Measurements from ENCODE around the gene IKZF4. TPM values are rescaled to one million over a fixed set of nuclear protein-coding genes. Genes with fewer than 3 reads are reported as not detected.

The IKZF4 gene
- total and polyA plus RNA-seq, 2 experiments from 2014 or later = 4.6 to 9.0 TPM

DNA sequence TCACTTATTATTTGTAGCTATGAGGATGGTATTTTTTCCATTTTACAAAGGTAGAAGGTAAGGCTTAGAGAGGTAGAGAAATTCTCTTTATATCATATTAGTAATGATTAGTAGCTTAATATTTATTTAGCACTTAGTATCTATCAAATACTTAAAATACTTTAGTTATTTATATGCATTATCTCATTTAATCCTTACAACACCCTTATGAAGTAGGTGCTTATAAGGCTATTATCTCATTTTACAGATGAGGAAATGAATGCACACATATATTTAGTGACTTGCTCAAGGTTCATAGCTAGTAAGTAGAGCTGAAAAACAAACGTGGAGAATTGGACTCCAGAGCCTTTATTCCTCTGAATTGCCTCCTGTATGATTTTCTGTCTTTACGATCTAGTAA, 36.0 kb upstream of the IKZF4 start (continued):
- TF ChIP-seq, protein P1, sequence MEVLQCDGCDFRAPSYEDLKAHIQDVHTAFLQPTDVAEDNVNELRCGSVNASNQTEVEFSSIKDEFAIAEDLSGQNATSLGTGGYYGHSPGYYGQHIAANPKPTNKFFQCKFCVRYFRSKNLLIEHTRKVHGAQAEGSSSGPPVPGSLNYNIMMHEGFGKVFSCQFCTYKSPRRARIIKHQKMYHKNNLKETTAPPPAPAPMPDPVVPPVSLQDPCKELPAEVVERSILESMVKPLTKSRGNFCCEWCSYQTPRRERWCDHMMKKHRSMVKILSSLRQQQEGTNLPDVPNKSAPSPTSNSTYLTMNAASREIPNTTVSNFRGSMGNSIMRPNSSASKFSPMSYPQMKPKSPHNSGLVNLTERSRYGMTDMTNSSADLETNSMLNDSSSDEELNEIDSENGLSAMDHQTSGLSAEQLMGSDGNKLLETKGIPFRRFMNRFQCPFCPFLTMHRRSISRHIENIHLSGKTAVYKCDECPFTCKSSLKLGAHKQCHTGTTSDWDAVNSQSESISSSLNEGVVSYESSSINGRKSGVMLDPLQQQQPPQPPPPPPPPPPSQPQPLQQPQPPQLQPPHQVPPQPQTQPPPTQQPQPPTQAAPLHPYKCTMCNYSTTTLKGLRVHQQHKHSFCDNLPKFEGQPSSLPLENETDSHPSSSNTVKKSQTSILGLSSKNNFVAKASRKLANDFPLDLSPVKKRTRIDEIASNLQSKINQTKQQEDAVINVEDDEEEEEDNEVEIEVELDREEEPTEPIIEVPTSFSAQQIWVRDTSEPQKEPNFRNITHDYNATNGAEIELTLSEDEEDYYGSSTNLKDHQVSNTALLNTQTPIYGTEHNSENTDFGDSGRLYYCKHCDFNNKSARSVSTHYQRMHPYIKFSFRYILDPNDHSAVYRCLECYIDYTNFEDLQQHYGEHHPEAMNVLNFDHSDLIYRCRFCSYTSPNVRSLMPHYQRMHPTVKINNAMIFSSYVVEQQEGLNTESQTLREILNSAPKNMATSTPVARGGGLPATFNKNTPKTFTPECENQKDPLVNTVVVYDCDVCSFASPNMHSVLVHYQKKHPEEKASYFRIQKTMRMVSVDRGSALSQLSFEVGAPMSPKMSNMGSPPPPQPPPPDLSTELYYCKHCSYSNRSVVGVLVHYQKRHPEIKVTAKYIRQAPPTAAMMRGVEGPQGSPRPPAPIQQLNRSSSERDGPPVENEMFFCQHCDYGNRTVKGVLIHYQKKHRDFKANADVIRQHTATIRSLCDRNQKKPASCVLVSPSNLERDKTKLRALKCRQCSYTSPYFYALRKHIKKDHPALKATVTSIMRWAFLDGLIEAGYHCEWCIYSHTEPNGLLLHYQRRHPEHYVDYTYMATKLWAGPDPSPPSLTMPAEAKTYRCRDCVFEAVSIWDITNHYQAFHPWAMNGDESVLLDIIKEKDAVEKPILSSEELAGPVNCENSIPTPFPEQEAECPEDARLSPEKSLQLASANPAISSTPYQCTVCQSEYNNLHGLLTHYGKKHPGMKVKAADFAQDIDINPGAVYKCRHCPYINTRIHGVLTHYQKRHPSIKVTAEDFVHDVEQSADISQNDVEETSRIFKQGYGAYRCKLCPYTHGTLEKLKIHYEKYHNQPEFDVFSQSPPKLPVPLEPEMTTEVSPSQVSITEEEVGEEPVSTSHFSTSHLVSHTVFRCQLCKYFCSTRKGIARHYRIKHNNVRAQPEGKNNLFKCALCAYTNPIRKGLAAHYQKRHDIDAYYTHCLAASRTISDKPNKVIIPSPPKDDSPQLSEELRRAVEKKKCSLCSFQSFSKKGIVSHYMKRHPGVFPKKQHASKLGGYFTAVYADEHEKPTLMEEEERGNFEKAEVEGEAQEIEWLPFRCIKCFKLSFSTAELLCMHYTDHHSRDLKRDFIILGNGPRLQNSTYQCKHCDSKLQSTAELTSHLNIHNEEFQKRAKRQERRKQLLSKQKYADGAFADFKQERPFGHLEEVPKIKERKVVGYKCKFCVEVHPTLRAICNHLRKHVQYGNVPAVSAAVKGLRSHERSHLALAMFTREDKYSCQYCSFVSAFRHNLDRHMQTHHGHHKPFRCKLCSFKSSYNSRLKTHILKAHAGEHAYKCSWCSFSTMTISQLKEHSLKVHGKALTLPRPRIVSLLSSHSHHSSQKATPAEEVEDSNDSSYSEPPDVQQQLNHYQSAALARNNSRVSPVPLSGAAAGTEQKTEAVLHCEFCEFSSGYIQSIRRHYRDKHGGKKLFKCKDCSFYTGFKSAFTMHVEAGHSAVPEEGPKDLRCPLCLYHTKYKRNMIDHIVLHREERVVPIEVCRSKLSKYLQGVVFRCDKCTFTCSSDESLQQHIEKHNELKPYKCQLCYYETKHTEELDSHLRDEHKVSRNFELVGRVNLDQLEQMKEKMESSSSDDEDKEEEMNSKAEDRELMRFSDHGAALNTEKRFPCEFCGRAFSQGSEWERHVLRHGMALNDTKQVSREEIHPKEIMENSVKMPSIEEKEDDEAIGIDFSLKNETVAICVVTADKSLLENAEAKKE (CRISPR knock-in tag; IDR thresholded peaks at IDR 0.05) = no peak
- TF ChIP-seq POLR2AphosphoS5 (IDR thresholded peaks at IDR 0.05; ENCODE audit: low read depth) = no peak
- TF ChIP-seq, protein P2, sequence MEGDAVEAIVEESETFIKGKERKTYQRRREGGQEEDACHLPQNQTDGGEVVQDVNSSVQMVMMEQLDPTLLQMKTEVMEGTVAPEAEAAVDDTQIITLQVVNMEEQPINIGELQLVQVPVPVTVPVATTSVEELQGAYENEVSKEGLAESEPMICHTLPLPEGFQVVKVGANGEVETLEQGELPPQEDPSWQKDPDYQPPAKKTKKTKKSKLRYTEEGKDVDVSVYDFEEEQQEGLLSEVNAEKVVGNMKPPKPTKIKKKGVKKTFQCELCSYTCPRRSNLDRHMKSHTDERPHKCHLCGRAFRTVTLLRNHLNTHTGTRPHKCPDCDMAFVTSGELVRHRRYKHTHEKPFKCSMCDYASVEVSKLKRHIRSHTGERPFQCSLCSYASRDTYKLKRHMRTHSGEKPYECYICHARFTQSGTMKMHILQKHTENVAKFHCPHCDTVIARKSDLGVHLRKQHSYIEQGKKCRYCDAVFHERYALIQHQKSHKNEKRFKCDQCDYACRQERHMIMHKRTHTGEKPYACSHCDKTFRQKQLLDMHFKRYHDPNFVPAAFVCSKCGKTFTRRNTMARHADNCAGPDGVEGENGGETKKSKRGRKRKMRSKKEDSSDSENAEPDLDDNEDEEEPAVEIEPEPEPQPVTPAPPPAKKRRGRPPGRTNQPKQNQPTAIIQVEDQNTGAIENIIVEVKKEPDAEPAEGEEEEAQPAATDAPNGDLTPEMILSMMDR (conservative IDR thresholded peaks at IDR 0.05; ENCODE audit: low read depth in 2 of 2) = no peak
- TF ChIP-seq ZNF331 (CRISPR knock-in tag; IDR thresholded peaks at IDR 0.05; ENCODE audit: low read depth) = no peak

DNA sequence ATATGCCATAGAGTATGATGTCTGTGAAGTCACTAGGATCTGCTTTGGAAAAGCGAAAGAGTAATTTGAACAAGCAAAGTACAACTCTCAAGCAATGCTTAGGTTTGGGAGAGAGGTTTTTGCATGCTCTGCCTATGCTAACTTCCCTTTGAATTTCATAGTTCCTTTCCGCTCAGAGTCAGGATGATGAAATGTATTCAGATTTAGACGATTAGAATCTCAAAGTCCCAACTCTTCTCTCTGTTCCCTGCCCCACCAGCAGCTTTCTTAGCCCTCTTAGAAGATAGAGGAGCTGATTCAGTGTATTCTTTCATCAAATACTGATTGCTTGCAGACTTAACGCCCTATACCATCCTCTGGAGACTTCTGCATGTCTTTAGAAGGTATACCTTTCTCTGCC, 35.5 kb upstream of the IKZF4 start:
- peak overlapping the region; percentile 67 for H3K27ac ChIP-seq (ENCODE audit: low read depth)
- H2AFZ ChIP-seq = no peak overlapping the region
- no peaks in the 10 kb centered on the region for H3K9me2 ChIP-seq (ENCODE audit: insufficient read depth)
- Mint-ChIP-seq H3K27ac (no peak overlapping the region; the same call in none of the 2 replicates), H3K27me3 (ENCODE audit: insufficient read depth, low read depth, poor library complexity) (peaks cover 2% of the 10 kb centered on the region), H3K4me1 (peaks cover 3% of the 10 kb centered on the region; the same call in 1 of the 3 replicates), H3K36me3 (ENCODE audit: low read depth) (peaks cover 53% of the 10 kb centered on the region), H3K9me3 (no peaks in the 10 kb centered on the region), H3K4me3 (no peak overlapping the region)
- H3K4me2 ChIP-seq = no peak overlapping the region
- H4K20me1 ChIP-seq (replicated peaks; ENCODE audit: insufficient read depth) = no peaks in the 10 kb centered on the region; the same call in none of the 2 replicates
- 0 out of 2 replicates have a peak, but pooled peaks cover 6% of the 10 kb centered on the region for H3K79me2 ChIP-seq (replicated peaks; ENCODE audit: insufficient read depth)
- DNase-seq (ENCODE audit: low spot score) = no peak
- no peaks in the 10 kb centered on the region for H3K4me1 ChIP-seq (ENCODE audit: insufficient read depth)
- peaks cover 14% of the 10 kb centered on the region for H3K36me3 ChIP-seq (ENCODE audit: insufficient read depth)
- ATAC-seq = no peak
- H3K4me3 ChIP-seq = no peak overlapping the region
- peaks cover 19% of the 10 kb centered on the region; the same call in 1 of the 2 replicates for H3F3A ChIP-seq (replicated peaks; ENCODE audit: low read depth)
- no peaks in the 10 kb centered on the region for H3K27me3 ChIP-seq (ENCODE audit: insufficient read depth)
- TF ChIP-seq ZNF114 (CRISPR knock-in tag; IDR thresholded peaks at IDR 0.05) (no peak), NANOG (IDR thresholded peaks at IDR 0.05; ENCODE audit: borderline replicate concordance) (no peak), POLR2AphosphoS5 (IDR thresholded peaks at IDR 0.05; ENCODE audit: low read depth) (no peak), ZNF331 (CRISPR knock-in tag; IDR thresholded peaks at IDR 0.05; ENCODE audit: low read depth) (no peak), JUNB (IDR thresholded peaks at IDR 0.05; ENCODE audit: unreplicated experiment) (no peak), CREB1 (CRISPR knock-in tag; IDR thresholded peaks at IDR 0.05; ENCODE audit: low read depth) (no peak), EZH2 (IDR thresholded peaks at IDR 0.05; ENCODE audit: low read depth, unreplicated experiment) (no peak)
